ENCODE results near the gene SLC9C2.
"Not testable (repeated sequence)": the region's sequence is repeated elsewhere in the genome, so short reads cannot be mapped to it uniquely, and the experiment has no call there.

The SLC9C2 gene

DNA sequence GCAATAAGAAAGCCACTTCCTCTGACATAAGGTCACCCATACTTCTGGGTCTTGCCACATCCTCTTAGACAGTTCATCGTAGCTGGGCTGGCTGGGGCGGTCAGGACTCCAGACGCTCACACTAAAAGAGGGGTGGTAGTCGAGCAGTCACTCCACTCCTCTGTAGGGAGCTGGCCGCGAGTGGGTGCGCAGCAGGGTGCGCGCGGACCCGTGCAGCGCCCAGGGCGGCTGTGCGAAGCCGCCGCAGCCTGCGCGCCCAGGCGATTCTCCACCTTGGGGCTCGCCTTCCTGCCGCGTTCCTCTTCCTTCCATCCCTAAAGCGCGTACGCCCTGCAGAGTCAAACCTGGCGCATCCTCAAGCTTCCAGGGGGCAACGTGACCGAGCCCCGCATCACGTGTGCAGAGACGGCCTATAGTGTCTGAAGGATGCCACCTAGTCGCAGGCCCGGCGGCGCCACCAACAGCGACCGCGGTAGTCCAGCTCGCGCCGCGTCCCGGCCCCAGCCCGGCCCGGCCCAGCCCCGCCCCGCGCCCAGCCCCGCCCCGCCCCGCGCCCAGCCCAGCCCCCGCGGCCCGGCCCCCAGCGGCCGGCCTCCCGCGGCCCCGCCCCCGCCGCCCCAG, 126.1 kb downstream of the SLC9C2 start:
- Histone ChIP-seq H3K36me3 (ENCODE audit: control insufficient read depth in 1 of 2, insufficient read depth in 2 of 2, low read length in 2 of 2) (peaks cover 7 to 11% of the 10 kb centered on the region in 2 donors), H3K27ac (ENCODE audit: low read depth, low read length) (peak overlapping the region; percentile 83), H3K4me1 (ENCODE audit: control insufficient read depth in 1 of 2, insufficient read depth in 2 of 2, low read length in 2 of 2) (peaks cover 39% of the 10 kb centered on the region in 2 donors), H3K4me3 (ENCODE audit: low read depth in 1 of 2, low read length in 2 of 2) (peak overlapping the region; percentile 85 to 88), H3K27me3 (ENCODE audit: control insufficient read depth in 1 of 2, insufficient read depth in 2 of 2, low read length in 2 of 2) (no peaks in the 10 kb centered on the region), H3K9me3 (ENCODE audit: control insufficient read depth in 1 of 2, low read length in 2 of 2) (peaks cover 0 to 1% of the 10 kb centered on the region in 2 donors), H3K9ac (ENCODE audit: low read depth in 1 of 2, low read length in 2 of 2) (peak overlapping the region; percentile 77 to 86)

DNA sequence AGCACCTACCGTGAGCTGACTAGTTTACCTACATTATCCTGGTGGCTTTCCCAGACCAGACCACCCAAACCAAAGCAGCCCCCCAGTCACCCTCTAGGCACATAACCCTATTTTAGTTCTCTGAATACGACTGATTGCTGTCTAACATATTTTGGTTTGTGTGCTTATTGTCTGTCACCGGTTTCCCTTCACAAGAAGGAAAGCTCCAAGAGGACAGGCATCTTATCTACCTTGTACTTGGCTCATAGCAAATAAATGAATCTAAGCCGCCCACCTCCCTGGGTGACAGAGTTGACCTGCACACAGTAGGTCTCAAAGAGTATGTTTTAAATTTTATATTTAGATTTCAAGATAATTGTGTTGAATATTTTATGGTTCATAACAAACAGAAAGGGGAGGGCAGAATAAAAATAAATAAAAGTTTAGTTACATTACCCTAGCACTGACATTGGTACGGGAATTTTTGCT, 126.6 kb downstream of the SLC9C2 start:
- Histone ChIP-seq H3K27me3 (ENCODE audit: control insufficient read depth in 1 of 2, insufficient read depth in 2 of 2, low read length in 2 of 2) (no peaks in the 10 kb centered on the region), H3K4me1 (ENCODE audit: control insufficient read depth in 1 of 2, insufficient read depth in 2 of 2, low read length in 2 of 2) (peaks cover 39% of the 10 kb centered on the region in 2 donors), H3K36me3 (ENCODE audit: control insufficient read depth in 1 of 2, insufficient read depth in 2 of 2, low read length in 2 of 2) (peaks cover 2 to 6% of the 10 kb centered on the region in 2 donors), H3K27ac (ENCODE audit: low read depth, low read length) (peak overlapping the region; percentile 83), H3K4me3 (ENCODE audit: low read depth in 1 of 2, low read length in 2 of 2) (peak overlapping the region; percentile 85 to 88), H3K9me3 (ENCODE audit: control insufficient read depth in 1 of 2, low read length in 2 of 2) (peaks cover 0 to 5% of the 10 kb centered on the region in 2 donors), H3K9ac (ENCODE audit: low read depth in 1 of 2, low read length in 2 of 2) (peak overlapping the region; percentile 39 to 77)

DNA sequence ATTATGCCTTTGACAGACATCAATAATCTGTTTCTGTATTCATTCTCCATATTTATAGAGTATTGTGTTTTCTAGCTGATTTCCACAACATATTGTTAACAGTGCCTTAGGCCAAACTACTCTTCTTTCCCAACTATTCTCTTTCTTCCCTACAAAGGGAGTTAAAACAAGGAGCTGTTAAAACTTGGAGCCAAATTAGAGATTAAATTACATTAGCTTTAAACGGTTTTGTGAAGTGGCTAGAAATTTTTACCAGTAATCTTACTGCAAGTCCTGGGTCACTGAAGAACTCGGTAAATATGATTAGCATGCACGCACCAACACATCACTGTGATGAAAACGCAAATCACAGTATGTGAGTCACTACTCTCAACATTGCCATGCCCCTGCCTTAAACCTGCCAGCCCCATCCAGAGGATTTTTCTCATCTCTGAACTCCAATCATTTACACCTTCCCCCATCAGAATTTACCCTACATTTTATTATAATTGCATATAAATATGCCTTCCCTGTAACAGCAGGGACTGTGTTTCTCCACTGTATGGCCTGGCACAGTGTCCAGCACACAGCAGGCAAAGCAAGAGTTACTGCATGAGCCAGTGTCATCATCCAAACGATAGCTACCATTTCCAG, 127.2 kb downstream of the SLC9C2 start:
- Histone ChIP-seq H3K27me3 (ENCODE audit: control insufficient read depth in 1 of 2, insufficient read depth in 2 of 2, low read length in 2 of 2) (no peaks in the 10 kb centered on the region), H3K9me3 (ENCODE audit: control insufficient read depth in 1 of 2, low read length in 2 of 2) (peaks cover 1 to 10% of the 10 kb centered on the region in 2 donors), H3K4me3 (ENCODE audit: low read depth in 1 of 2, low read length in 2 of 2) (peak overlapping the region; percentile 85 to 88), H3K9ac (ENCODE audit: low read depth in 1 of 2, low read length in 2 of 2) (peak overlapping the region; percentile 39 to 77), H3K27ac (ENCODE audit: low read depth, low read length) (no peak overlapping the region), H3K36me3 (ENCODE audit: control insufficient read depth in 1 of 2, insufficient read depth in 2 of 2, low read length in 2 of 2) (peaks cover 0 to 4% of the 10 kb centered on the region in 2 donors), H3K4me1 (ENCODE audit: control insufficient read depth in 1 of 2, insufficient read depth in 2 of 2, low read length in 2 of 2) (peaks cover 39% of the 10 kb centered on the region in 2 donors)

DNA sequence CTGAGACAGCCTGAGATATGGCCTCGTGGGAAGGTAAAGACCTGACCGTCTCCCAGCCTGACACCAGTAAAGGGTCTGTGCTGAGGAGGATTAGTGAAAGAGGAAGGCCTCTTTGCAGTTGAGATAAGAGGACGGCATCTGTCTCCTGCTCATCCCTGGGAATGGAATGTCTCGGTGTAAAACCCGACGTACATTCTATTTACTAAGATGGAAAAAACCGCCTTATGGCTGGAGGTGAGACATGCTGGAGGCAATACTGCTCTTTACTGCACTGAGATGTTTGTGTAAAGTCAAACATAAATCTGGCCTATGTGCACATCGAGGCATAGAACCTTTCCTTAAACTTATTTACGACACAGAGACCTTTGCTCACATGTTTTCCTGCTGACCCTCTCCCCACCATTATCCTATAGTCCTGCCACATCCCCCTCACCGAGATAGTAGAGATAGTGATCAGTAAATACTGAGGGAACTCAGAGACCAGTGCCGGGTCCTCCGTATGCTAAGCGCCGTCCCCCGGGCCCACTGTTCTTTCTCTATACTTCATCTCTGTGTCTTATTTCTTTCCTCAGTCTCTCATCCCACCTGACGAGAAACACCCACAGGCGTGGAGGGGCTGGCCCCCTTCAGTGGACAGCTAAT, 128.0 kb downstream of the SLC9C2 start:
- peak overlapping the region; percentile 19 to 85 for H3K4me3 ChIP-seq (ENCODE audit: low read depth in 1 of 2, low read length in 2 of 2)
- not testable (repeated sequence) for H3K27me3 ChIP-seq (ENCODE audit: control insufficient read depth in 1 of 2, insufficient read depth in 2 of 2, low read length in 2 of 2); H3K36me3 ChIP-seq (ENCODE audit: control insufficient read depth in 1 of 2, insufficient read depth in 2 of 2, low read length in 2 of 2); H3K27ac ChIP-seq (ENCODE audit: low read depth, low read length)
- H3K9ac ChIP-seq (ENCODE audit: low read depth in 1 of 2, low read length in 2 of 2) = peak overlapping the region in 1 of 2 donors; percentile 77
- H3K4me1 ChIP-seq (ENCODE audit: control insufficient read depth in 1 of 2, insufficient read depth in 2 of 2, low read length in 2 of 2) = peaks cover 39% of the 10 kb centered on the region in 2 donors
- peaks cover 3 to 18% of the 10 kb centered on the region in 2 donors for H3K9me3 ChIP-seq (ENCODE audit: control insufficient read depth in 1 of 2, low read length in 2 of 2)

DNA sequence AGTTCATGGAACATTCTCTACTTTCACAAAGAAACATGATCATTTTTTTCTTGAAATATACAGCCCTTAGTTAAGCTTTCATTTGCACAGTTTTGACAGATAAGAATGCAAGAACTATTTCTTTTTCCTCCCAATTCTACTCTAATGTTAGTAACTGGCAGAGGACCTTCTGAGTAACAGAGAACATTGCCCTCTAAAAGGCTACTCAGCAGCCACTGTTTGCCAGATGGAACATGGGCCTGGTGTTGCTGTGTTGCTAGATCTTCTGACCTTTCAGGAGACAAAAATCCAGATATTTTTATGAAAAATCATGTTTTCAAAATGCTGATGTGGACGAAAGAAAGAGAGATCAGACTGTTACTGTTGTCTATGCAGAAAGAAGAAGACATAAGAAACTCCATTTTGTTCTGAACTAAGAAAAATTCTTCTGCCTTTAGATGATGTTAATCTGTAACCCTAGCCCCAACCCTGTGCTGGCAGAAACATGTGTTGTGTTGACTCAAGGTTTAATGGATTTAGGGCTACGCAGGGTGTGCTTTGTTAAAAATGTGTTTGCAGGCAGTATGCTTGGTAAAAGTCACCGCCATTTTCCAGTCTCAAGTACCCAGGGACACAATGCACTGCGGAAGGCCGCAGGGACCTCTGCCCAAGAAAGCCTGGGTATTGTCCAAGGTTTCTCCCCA, 128.6 kb downstream of the SLC9C2 start:
- Histone ChIP-seq H3K27me3 (ENCODE audit: control insufficient read depth in 1 of 2, insufficient read depth in 2 of 2, low read length in 2 of 2) (no peaks in the 10 kb centered on the region), H3K4me3 (ENCODE audit: low read depth in 1 of 2, low read length in 2 of 2) (no peak overlapping the region), H3K4me1 (ENCODE audit: control insufficient read depth in 1 of 2, insufficient read depth in 2 of 2, low read length in 2 of 2) (peaks cover 35 to 38% of the 10 kb centered on the region in 2 donors), H3K9ac (ENCODE audit: low read depth in 1 of 2, low read length in 2 of 2) (no peak overlapping the region), H3K36me3 (ENCODE audit: control insufficient read depth in 1 of 2, insufficient read depth in 2 of 2, low read length in 2 of 2) (no peaks in the 10 kb centered on the region), H3K27ac (ENCODE audit: low read depth, low read length) (no peak overlapping the region), H3K9me3 (ENCODE audit: control insufficient read depth in 1 of 2, low read length in 2 of 2) (peaks cover 7 to 20% of the 10 kb centered on the region in 2 donors)

DNA sequence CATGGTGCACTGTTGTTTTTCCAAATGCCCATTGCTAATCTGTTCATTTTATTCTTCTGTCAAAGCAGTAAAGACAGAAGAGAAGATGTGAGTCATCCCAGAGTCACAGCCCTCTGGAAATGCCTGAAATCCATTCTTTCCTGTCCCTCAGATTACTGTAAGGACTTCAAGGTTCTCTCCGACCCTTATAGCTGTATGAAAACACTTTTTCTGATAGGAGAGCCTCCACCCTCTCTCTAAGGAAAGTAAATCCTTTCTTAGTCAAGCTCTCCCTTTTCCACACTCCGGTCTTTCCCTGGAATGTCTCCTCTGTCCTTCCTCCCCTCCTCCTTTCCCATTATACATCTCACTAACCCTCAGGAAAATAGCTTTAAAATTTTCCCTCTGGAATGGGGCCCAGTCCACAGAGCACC, 129.3 kb downstream of the SLC9C2 start:
- Histone ChIP-seq H3K4me3 (ENCODE audit: low read depth in 1 of 2, low read length in 2 of 2) (no peak overlapping the region), H3K27me3 (ENCODE audit: control insufficient read depth in 1 of 2, insufficient read depth in 2 of 2, low read length in 2 of 2) (no peaks in the 10 kb centered on the region), H3K36me3 (ENCODE audit: control insufficient read depth in 1 of 2, insufficient read depth in 2 of 2, low read length in 2 of 2) (no peaks in the 10 kb centered on the region), H3K9me3 (ENCODE audit: control insufficient read depth in 1 of 2, low read length in 2 of 2) (peaks cover 7 to 20% of the 10 kb centered on the region in 2 donors), H3K4me1 (ENCODE audit: control insufficient read depth in 1 of 2, insufficient read depth in 2 of 2, low read length in 2 of 2) (peaks cover 31 to 32% of the 10 kb centered on the region in 2 donors), H3K27ac (ENCODE audit: low read depth, low read length) (no peak overlapping the region), H3K9ac (ENCODE audit: low read depth in 1 of 2, low read length in 2 of 2) (no peak overlapping the region)

DNA sequence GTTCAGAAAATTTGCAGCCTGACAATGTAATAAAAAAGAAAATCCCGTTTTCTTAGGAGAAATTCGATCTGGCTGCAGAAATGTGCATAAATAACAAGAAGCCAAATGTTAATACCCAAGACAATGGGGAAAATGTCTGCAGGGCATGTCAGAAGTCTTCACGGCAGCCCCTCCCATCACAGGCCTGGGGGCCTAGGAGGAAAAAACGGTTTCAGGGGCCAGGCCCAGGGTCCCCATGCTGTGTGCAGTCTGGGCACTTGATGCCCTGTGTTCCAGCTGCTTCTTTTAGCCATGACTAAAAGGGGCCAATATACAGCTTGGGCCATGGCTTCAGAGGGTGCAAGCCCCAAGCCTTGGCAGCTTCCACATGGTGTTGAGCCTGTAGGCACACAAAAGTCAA, 132.3 kb downstream of the SLC9C2 start:
- Histone ChIP-seq H3K27me3 (ENCODE audit: control insufficient read depth in 1 of 2, insufficient read depth in 2 of 2, low read length in 2 of 2) (no peaks in the 10 kb centered on the region), H3K9me3 (ENCODE audit: control insufficient read depth in 1 of 2, low read length in 2 of 2) (peaks cover 7 to 20% of the 10 kb centered on the region in 2 donors), H3K4me3 (ENCODE audit: low read depth in 1 of 2, low read length in 2 of 2) (no peak overlapping the region), H3K9ac (ENCODE audit: low read depth in 1 of 2, low read length in 2 of 2) (no peak overlapping the region), H3K4me1 (ENCODE audit: control insufficient read depth in 1 of 2, insufficient read depth in 2 of 2, low read length in 2 of 2) (peaks cover 9 to 15% of the 10 kb centered on the region in 2 donors), H3K36me3 (ENCODE audit: control insufficient read depth in 1 of 2, insufficient read depth in 2 of 2, low read length in 2 of 2) (no peaks in the 10 kb centered on the region), H3K27ac (ENCODE audit: low read depth, low read length) (no peak overlapping the region)

DNA sequence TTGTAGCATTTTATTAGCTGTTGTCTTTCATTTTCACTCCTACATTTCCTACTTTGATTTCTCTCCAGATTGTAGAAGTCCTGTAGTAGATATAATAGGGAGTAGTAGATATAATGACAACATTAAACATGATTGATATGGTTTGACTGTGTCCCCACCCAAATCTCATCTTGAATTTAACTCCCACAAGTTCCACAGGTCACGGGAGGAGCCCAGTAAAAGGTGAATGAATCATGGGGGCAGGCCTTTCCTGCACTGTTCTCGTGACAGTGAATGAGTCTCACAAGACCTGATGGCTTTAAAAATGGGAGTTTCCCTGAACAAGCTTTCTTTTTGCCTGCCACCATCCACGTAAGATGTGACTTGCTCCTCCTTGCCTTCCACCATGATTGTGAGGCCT, 133.2 kb downstream of the SLC9C2 start:
- H3K36me3 ChIP-seq (ENCODE audit: control insufficient read depth in 1 of 2, insufficient read depth in 2 of 2, low read length in 2 of 2) = no peaks in the 10 kb centered on the region
- H3K4me1 ChIP-seq (ENCODE audit: control insufficient read depth in 1 of 2, insufficient read depth in 2 of 2, low read length in 2 of 2) = peaks cover 0 to 7% of the 10 kb centered on the region in 2 donors
- no peak overlapping the region for H3K27ac ChIP-seq (ENCODE audit: low read depth, low read length)
- no peaks in the 10 kb centered on the region for H3K27me3 ChIP-seq (ENCODE audit: control insufficient read depth in 1 of 2, insufficient read depth in 2 of 2, low read length in 2 of 2)
- H3K9me3 ChIP-seq (ENCODE audit: control insufficient read depth in 1 of 2, low read length in 2 of 2) = peaks cover 7 to 20% of the 10 kb centered on the region in 2 donors
- H3K4me3 ChIP-seq (ENCODE audit: low read depth in 1 of 2, low read length in 2 of 2) = no peak overlapping the region
- no peak overlapping the region for H3K9ac ChIP-seq (ENCODE audit: low read depth in 1 of 2, low read length in 2 of 2)

DNA sequence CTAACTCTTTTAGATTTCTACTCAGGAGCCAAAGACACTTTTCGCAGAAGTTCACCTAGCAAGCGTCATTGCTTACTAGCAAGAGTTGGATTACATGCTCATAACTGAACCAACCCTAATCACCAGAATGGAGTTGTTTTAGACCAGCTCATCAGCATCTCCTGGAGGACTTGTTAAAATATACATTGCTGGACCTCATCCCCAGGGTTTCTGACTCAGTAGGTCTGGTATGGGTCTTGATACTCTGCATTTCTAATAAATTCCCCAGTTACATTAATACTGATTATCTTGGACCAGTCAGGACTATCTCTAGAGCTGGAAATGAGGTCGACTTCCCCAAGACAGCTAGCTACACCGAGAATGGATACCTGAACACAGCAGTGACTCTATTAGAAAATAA, 135.4 kb downstream of the SLC9C2 start:
- Histone ChIP-seq H3K27ac (ENCODE audit: low read depth, low read length) (no peak overlapping the region), H3K9me3 (ENCODE audit: control insufficient read depth in 1 of 2, low read length in 2 of 2) (peaks cover 7 to 20% of the 10 kb centered on the region in 2 donors), H3K4me3 (ENCODE audit: low read depth in 1 of 2, low read length in 2 of 2) (no peak overlapping the region), H3K36me3 (ENCODE audit: control insufficient read depth in 1 of 2, insufficient read depth in 2 of 2, low read length in 2 of 2) (no peaks in the 10 kb centered on the region), H3K4me1 (ENCODE audit: control insufficient read depth in 1 of 2, insufficient read depth in 2 of 2, low read length in 2 of 2) (no peaks in the 10 kb centered on the region), H3K9ac (ENCODE audit: low read depth in 1 of 2, low read length in 2 of 2) (no peak overlapping the region), H3K27me3 (ENCODE audit: control insufficient read depth in 1 of 2, insufficient read depth in 2 of 2, low read length in 2 of 2) (no peaks in the 10 kb centered on the region)

DNA sequence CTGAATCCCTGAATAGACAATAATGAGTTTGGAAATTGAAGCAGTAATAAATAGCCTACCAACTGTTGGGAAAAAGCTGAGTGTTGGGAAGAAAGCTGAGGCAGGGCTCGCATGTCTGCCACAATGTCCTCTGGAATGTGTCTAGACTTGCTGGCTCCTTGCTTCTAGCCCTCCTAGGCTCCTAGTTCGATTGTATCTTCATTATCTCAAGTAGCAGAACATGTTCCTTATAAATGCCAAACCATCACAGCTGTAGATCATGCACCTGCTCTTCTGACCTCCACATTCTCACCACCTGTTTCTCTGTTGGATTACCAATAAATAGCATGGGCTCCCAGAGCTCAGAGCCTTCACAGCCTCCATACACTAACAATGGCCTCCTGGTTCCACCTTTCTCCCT, 138.7 kb downstream of the SLC9C2 start:
- H3K27me3 ChIP-seq (ENCODE audit: control insufficient read depth in 1 of 2, insufficient read depth in 2 of 2, low read length in 2 of 2); H3K9me3 ChIP-seq (ENCODE audit: control insufficient read depth in 1 of 2, low read length in 2 of 2); H3K27ac ChIP-seq (ENCODE audit: low read depth, low read length); H3K36me3 ChIP-seq (ENCODE audit: control insufficient read depth in 1 of 2, insufficient read depth in 2 of 2, low read length in 2 of 2); H3K4me3 ChIP-seq (ENCODE audit: low read depth in 1 of 2, low read length in 2 of 2); H3K9ac ChIP-seq (ENCODE audit: low read depth in 1 of 2, low read length in 2 of 2); H3K4me1 ChIP-seq (ENCODE audit: control insufficient read depth in 1 of 2, insufficient read depth in 2 of 2, low read length in 2 of 2): not testable (repeated sequence)
